Uterus (tissue), 4 donors: ENCODE measurements around the gene FBLN2. TPM values are rescaled to one million over a fixed set of nuclear protein-coding genes. Genes with fewer than 3 reads are reported as not detected.
A peak's percentile ranks its signal among the peaks of the same experiment; 100 is the strongest.

Source experiments
- DNase-seq, 2 donors: peaks; one replicate each; pipeline ENCODE4 v3.0.0-alpha.2; 2019 to 2020
- H3K27ac ChIP-seq, 2 donors: fragments of 200-600 bp; sonication (generic); 1 replicate in 1 of 2; 2 replicates in 1 of 2; pipeline ENCODE4 v1.5.1; 2016 to 2018
- H3K27me3 ChIP-seq, 2 donors: fragments of 200-600 bp; sonication (generic); one replicate each; pipeline ENCODE4 v1.5.1; 2018 to 2019; ENCODE audit warnings: control low read depth in 1 of 2
- H3K36me3 ChIP-seq, 2 donors: fragments of 200-600 bp; sonication (generic); one replicate each; pipeline ENCODE4 v1.5.1; 2019; ENCODE audit warnings: control low read depth in 1 of 2
- H3K4me1 ChIP-seq, 2 donors: fragments of 200-600 bp; sonication (generic); one replicate each; pipeline ENCODE4 v1.5.1; 2018 to 2019; ENCODE audit warnings: control low read depth in 1 of 2
- H3K4me3 ChIP-seq, 2 donors: fragments of 200-600 bp; sonication (generic); 1 replicate in 1 of 2; 2 replicates in 1 of 2; pipeline ENCODE4 v1.5.1; 2018 to 2019; ENCODE audit warnings: mild to moderate bottlenecking in 1 of 2
- H3K9me3 ChIP-seq, 2 donors: fragments of 200-600 bp; sonication (generic); one replicate each; pipeline ENCODE4 v1.5.1; 2019; ENCODE audit warnings: control low read depth in 1 of 2
- POLR2A ChIP-seq, 2 donors: fragments of 450-650 bp; IDR thresholded peaks; one replicate each; pipeline ENCODE4 v1.6.1; 2016; ENCODE audit warnings: antibody characterized with exemption in 2 of 2, mild to moderate bottlenecking in 1 of 2, moderate library complexity in 1 of 2
- intact Hi-C: fragments of 100-400 bp; cut with DNase I; formaldehyde crosslinking; loops from one replicate; pipeline ENCODE4 v1.15.1; 2023; ENCODE audit warnings: low total_unique reads
- total RNA-seq, 4 donors: library from RNA; depleted of rRNA in 3 of 4; stranded (reverse); fragments of >200 nt in 3 of 4; gene quantifications; one replicate each; pipeline versions ENCODE4 v1.1.0 to v1.2.4, GENCODE V29; 2014 to 2023
- TF ChIP-seq, protein P1 (sequence below), 4 experiments: fragments of 200-600 bp in 2 of 4; fragments of 450-650 bp in 2 of 4; sonication (generic) in 2 of 4; IDR thresholded peaks; one replicate each; pipeline ENCODE4 v1.5.1; 2016 to 2019; ENCODE audit warnings: antibody characterized with exemption in 4 of 4, mild to moderate bottlenecking in 2 of 4, moderate library complexity in 1 of 4
- donor health status: DM: yes; HTN: yes; CAD: no.

Gene FBLN2
- total RNA-seq, 4 donors from 2014 or later, result 39.2 to 217 (median 48.6) TPM

DNA sequence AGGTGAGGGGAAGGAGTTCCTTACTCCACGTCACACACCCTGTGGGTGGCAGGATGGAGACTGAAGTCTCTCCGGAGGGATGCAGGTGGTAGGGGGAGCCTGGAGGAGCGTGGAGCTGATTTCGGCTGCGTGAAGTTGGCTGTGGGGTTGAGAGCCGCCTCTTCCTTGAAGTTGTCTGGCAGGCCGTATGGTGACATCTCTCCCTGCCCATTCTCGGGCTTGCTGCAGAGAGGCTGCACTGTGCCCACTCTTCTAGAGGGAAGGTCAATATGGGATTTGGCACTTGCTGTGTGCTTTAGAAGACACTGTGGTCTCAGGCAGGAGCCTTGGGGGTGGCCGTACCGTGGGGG, 13.4 kb upstream of the FBLN2 start:
- Histone ChIP-seq H3K9me3 (no peaks in the 10 kb centered on the region), H3K4me3 (no peak overlapping the region), H3K27me3 (no peaks in the 10 kb centered on the region), H3K4me1 (no peaks in the 10 kb centered on the region), H3K36me3 (no peaks in the 10 kb centered on the region), H3K27ac (no peak overlapping the region)
- no peak for TF ChIP-seq POLR2A (IDR thresholded peaks at IDR 0.05)
- TF ChIP-seq, protein P1, sequence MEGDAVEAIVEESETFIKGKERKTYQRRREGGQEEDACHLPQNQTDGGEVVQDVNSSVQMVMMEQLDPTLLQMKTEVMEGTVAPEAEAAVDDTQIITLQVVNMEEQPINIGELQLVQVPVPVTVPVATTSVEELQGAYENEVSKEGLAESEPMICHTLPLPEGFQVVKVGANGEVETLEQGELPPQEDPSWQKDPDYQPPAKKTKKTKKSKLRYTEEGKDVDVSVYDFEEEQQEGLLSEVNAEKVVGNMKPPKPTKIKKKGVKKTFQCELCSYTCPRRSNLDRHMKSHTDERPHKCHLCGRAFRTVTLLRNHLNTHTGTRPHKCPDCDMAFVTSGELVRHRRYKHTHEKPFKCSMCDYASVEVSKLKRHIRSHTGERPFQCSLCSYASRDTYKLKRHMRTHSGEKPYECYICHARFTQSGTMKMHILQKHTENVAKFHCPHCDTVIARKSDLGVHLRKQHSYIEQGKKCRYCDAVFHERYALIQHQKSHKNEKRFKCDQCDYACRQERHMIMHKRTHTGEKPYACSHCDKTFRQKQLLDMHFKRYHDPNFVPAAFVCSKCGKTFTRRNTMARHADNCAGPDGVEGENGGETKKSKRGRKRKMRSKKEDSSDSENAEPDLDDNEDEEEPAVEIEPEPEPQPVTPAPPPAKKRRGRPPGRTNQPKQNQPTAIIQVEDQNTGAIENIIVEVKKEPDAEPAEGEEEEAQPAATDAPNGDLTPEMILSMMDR (IDR thresholded peaks at IDR 0.05), result no peak
- DNase-seq, result peak in 1 of 2 donors; percentile 8
- intact Hi-C loops, result no loop called here

DNA sequence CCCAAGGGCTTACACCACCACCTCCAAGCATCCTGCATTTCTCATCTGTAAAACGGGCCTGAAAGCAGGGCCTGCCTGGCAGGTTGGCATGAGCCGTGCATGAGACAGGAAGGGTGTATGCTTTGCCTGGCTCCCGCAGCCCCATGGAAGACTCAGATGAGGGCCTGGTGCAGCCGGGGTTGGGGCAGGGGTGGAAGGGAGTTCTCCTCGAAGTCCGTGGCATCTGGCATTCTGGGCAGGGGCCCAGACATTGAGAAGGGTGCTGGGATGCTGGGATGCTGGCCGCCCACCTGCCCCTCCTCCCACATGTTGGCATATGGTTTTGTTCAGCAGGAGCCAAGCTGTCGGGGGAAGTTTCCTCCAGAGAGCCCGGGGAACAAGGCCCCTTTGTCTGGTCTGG, 13.0 kb upstream of the FBLN2 start:
- no peak for DNase-seq
- intact Hi-C loops, result no loop called here
- no peak for TF ChIP-seq POLR2A (IDR thresholded peaks at IDR 0.05)
- TF ChIP-seq, protein P1 (IDR thresholded peaks at IDR 0.05), result no peak
- H3K9me3 ChIP-seq, result no peaks in the 10 kb centered on the region
- H3K36me3 ChIP-seq, result no peaks in the 10 kb centered on the region
- H3K4me3 ChIP-seq, result no peak overlapping the region
- H3K27me3 ChIP-seq, result no peaks in the 10 kb centered on the region
- H3K4me1 ChIP-seq, result no peaks in the 10 kb centered on the region
- no peak overlapping the region for H3K27ac ChIP-seq

DNA sequence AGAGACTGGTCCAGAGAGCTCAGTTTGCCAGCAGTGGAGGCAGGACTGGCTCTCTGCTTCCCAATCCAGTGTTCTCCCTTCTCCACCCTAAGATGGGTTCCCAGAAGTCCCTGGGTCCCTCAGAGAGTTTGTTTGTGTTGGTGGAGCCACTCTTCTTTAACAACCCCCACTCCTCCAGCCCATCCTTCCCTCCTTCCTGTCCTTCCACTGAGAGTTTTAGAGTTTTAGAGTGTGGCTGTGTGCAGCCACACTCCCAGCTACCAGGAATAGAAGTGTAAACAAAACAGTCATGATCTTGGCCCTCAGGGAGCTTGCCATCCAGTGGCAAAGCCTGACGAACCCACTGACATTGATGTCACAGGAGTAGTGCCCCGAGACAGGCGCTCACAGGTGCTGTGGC, 12.5 kb upstream of the FBLN2 start:
- H3K4me3 ChIP-seq, result no peak overlapping the region
- TF ChIP-seq, protein P1 (IDR thresholded peaks at IDR 0.05), result no peak
- TF ChIP-seq POLR2A (IDR thresholded peaks at IDR 0.05), result no peak
- intact Hi-C loops, result no loop called here
- no peaks in the 10 kb centered on the region for H3K27me3 ChIP-seq
- no peaks in the 10 kb centered on the region for H3K9me3 ChIP-seq
- H3K36me3 ChIP-seq, result no peaks in the 10 kb centered on the region
- peak in 1 of 2 donors; percentile 10 for DNase-seq
- H3K4me1 ChIP-seq, result no peaks in the 10 kb centered on the region
- no peak overlapping the region for H3K27ac ChIP-seq

DNA sequence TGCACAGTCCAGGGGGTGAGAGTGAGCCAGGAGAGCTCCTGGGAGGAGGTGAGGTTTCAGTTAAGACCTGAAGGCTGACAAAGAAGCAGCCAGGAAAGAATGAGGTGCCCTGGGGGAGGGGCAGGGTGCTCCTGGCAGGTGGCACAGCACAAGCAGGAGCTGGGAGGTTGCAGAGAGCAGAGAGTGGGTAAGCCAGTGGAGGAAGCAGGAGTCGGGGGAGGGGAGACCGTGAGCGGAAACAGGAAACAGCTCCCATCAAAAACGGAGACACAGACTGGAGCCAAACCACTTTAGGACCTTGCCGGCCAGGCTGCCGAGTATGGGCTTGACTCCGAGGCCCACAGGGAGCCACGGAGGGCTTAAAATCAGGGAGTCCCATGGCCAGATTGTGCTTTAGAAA, 12.1 kb upstream of the FBLN2 start:
- no peak for DNase-seq
- TF ChIP-seq, protein P1 (IDR thresholded peaks at IDR 0.05), result no peak
- TF ChIP-seq POLR2A (IDR thresholded peaks at IDR 0.05), result no peak
- intact Hi-C loops, result no loop called here
- H3K27ac ChIP-seq, result no peak overlapping the region
- no peaks in the 10 kb centered on the region for H3K9me3 ChIP-seq
- no peaks in the 10 kb centered on the region for H3K4me1 ChIP-seq
- no peaks in the 10 kb centered on the region for H3K27me3 ChIP-seq
- H3K36me3 ChIP-seq, result no peaks in the 10 kb centered on the region
- H3K4me3 ChIP-seq, result no peak overlapping the region

DNA sequence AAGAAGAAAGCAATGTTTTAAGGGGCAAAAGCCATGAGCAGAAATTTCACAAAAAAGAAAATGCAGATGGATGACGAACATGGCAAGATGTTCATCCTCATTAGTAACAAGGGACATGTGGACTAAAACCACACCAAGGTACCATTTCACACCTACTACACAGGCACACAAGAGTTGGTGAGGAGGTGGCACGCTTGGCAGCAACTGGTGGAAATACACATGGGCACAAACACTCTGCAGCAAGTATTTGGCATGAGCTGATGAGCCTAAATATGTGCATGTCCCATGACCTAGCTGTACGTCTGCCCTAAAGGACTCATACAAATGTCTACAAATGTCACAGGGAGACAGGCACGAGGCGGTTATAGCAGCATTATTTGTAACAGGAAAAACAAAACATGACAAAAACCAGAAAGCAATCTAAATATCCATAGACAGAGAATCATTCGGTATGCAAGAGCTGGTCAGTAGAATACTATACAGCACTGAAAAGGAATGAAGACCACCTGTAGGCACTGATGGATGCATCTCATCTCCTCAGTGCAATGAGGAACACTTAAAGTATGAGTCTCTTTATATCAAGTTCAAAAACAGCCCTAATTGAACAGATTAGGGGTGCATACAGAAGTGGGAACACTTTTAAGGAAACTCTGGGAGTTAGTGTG, 11.5 kb upstream of the FBLN2 start:
- H3K36me3 ChIP-seq, result no peaks in the 10 kb centered on the region
- DNase-seq, result no peak
- H3K9me3 ChIP-seq, result no peaks in the 10 kb centered on the region
- H3K27me3 ChIP-seq, result no peaks in the 10 kb centered on the region
- no peak overlapping the region for H3K27ac ChIP-seq
- H3K4me1 ChIP-seq, result no peaks in the 10 kb centered on the region
- no peak overlapping the region for H3K4me3 ChIP-seq
- intact Hi-C loops, result no loop called here
- TF ChIP-seq, protein P1 (IDR thresholded peaks at IDR 0.05), result no peak
- no peak for TF ChIP-seq POLR2A (IDR thresholded peaks at IDR 0.05)
